ENCODE measurements around the gene FAM163B.

FAM163B gene

GRCh38 chr9:133609311-133610098 lies at the start of gene FAM163B:
FAM163B (minus strand) TSS chr9:133609389; CDS start chr9:133580223, 29,166 bp downstream.
- Histone ChIP-seq H3K4me3 (ENCODE audit: low read depth, low read length) (no peak within 1 kb of the TSS), H3K27ac (ENCODE audit: extremely low read depth, low read depth, low read length) (no peak within 1 kb of the TSS), H3K9me3 (ENCODE audit: control insufficient read depth, insufficient read depth, low read depth, low read length) (no peaks in the 10 kb centered on the region), H3K36me3 (ENCODE audit: control insufficient read depth in 2 of 2, insufficient read depth in 1 of 2, low read length in 2 of 2) (no peaks in the 10 kb centered on the region), H3K4me1 (ENCODE audit: control insufficient read depth, insufficient read depth, low read length) (no peaks in the 10 kb centered on the region)
- ChIA-PET POLR2A (interaction anchor here (0.6 kb wide), 1 partner anchor 57 kb away, joined by 4 read pairs; no protein-coding TSS in a partner anchor), CTCF (interaction anchor here (1.0 kb wide), 1 partner anchor 385 kb away, joined by 4 read pairs; no protein-coding TSS in a partner anchor)
- TF ChIP-seq PATZ1 (tag by site-specific recombination; IDR thresholded peaks at IDR 0.05) (0 out of 2 replicates have a peak, but pooled peaks have one; percentile 17), KLF16 (tag by site-specific recombination; IDR thresholded peaks at IDR 0.05) (no peak), ZNF48 (tag by site-specific recombination; IDR thresholded peaks at IDR 0.05) (no peak), ZXDB (tag by site-specific recombination; IDR thresholded peaks at IDR 0.05) (no peak), ZBTB26 (tag by site-specific recombination; optimal IDR thresholded peaks at IDR 0.05) (peak; percentile 62), ZNF776 (tag by site-specific recombination; IDR thresholded peaks at IDR 0.05; ENCODE audit: borderline replicate concordance) (no peak), KLF7 (tag by site-specific recombination; IDR thresholded peaks at IDR 0.05; ENCODE audit: borderline replicate concordance) (no peak), ZNF239 (tag by site-specific recombination; IDR thresholded peaks at IDR 0.05) (no peak), HIC1 (tag by site-specific recombination; IDR thresholded peaks at IDR 0.05) (no peak), ZBTB6 (tag by site-specific recombination; IDR thresholded peaks at IDR 0.05) (no peak), SETDB1 (IDR thresholded peaks at IDR 0.05; ENCODE audit: insufficient read length, low read length) (no peak), PRDM10 (tag by site-specific recombination; IDR thresholded peaks at IDR 0.05) (no peak), ZNF132 (tag by site-specific recombination; IDR thresholded peaks at IDR 0.05; ENCODE audit: borderline replicate concordance) (no peak), ZNF202 (tag by site-specific recombination; IDR thresholded peaks at IDR 0.05; ENCODE audit: borderline replicate concordance) (no peak), ZNF777 (tag by site-specific recombination; IDR thresholded peaks at IDR 0.05; ENCODE audit: borderline replicate concordance) (no peak), YY2 (tag by site-specific recombination; IDR thresholded peaks at IDR 0.05) (no peak), ZBTB44 (tag by site-specific recombination; IDR thresholded peaks at IDR 0.05) (no peak), KLF17 (tag by site-specific recombination; IDR thresholded peaks at IDR 0.05) (no peak), GLIS2 (tag by site-specific recombination; IDR thresholded peaks at IDR 0.05) (peak; percentile 74), ZBTB20 (tag by site-specific recombination; IDR thresholded peaks at IDR 0.05) (no peak), TCF7L2 (IDR thresholded peaks at IDR 0.05; ENCODE audit: borderline replicate concordance, low read depth, low read length) (no peak), ZNF24 (tag by site-specific recombination; IDR thresholded peaks at IDR 0.05) (no peak), ZNF157 (tag by site-specific recombination; IDR thresholded peaks at IDR 0.05) (no peak), GLIS1 (tag by site-specific recombination; IDR thresholded peaks at IDR 0.05) (peak; percentile 50)
